AG04449 (cell line): Measurements from ENCODE around the gene SPTBN1.

Experiments used
- CTCF ChIA-PET: fragments of 350-600 bp; formaldehyde crosslinking; extraction: SDS; loops from one replicate; lab custom pipeline; 2021; ENCODE audit warnings: antibody characterized with exemption; lab: Yijun Ruan, JAX
- POLR2A ChIA-PET: fragments of 400-600, 350-600 bp; formaldehyde crosslinking; extraction: SDS; loops from one replicate; lab custom pipeline; 2020; ENCODE audit warnings: antibody characterized with exemption, inconsistent platforms; lab: Yijun Ruan, JAX
- DNase-seq: peaks from one replicate; pipeline ENCODE4 v3.0.0-alpha.2; 2010; ENCODE audit warnings: low read depth, low spot score
- H3K4me3 ChIP-seq: 2 replicates; pipeline ENCODE4 v1.5.1; 2011; ENCODE audit warnings: low read depth, mild to moderate bottlenecking, control low read depth, low read length
- CTCF ChIP-seq: IDR thresholded peaks from one replicate; pipeline ENCODE4 v1.5.1; 2011; ENCODE audit warnings: mild to moderate bottlenecking, moderate library complexity, low read length, control low read depth, inconsistent platforms; ENCODE audit not compliant: insufficient read depth; ENCODE audit errors: missing control alignments

The SPTBN1 gene

DNA sequence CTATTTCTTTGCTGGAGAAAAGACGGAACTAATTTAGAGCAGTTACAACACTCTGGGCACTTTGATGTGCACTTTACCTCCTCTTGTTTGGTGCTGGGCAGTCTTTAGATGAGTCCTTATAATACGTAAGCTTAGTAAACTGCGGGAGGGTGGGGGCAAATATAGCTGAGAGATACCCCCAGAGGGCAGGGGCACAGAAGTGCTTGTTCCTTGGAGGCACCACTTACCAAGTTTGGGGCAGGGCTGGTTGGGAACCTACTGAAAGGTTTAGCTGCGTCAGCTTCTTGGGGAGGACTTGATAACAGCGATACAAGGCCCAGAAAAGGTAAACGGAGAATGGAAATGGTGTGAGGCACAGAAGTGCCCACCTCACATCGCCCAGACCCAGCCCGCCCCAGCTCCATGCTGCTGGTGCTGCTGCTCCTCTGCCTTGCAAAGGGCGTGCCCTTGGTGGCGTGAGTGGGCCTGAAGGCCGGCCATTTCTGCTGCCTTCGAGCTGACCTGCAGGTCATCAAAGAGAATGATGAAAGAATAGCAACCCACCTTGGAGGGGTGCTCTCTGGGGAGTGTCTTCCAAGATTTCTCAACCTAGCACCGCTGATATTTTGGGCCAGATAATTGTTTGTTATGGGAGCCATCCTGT, 139.2 kb downstream of the SPTBN1 start:
- POLR2A ChIA-PET: no interaction called here
- no peak for TF ChIP-seq CTCF
- CTCF ChIA-PET: interaction anchor here (1.6 kb wide), 1 partner anchor 10 kb away, joined by 7 read pairs; no protein-coding TSS in a partner anchor
- H3K4me3 ChIP-seq: no peak overlapping the region
- DNase-seq: no peak

GRCh38 chr2:54595999-54596902, 140.1 kb downstream of the SPTBN1 start:
- no peak for DNase-seq
- H3K4me3 ChIP-seq: no peak overlapping the region
- TF ChIP-seq CTCF: no peak
- ChIA-PET CTCF (interaction anchor here (1.6 kb wide), 1 partner anchor 9 kb away, joined by 7 read pairs; no protein-coding TSS in a partner anchor), POLR2A (no interaction called here)

DNA sequence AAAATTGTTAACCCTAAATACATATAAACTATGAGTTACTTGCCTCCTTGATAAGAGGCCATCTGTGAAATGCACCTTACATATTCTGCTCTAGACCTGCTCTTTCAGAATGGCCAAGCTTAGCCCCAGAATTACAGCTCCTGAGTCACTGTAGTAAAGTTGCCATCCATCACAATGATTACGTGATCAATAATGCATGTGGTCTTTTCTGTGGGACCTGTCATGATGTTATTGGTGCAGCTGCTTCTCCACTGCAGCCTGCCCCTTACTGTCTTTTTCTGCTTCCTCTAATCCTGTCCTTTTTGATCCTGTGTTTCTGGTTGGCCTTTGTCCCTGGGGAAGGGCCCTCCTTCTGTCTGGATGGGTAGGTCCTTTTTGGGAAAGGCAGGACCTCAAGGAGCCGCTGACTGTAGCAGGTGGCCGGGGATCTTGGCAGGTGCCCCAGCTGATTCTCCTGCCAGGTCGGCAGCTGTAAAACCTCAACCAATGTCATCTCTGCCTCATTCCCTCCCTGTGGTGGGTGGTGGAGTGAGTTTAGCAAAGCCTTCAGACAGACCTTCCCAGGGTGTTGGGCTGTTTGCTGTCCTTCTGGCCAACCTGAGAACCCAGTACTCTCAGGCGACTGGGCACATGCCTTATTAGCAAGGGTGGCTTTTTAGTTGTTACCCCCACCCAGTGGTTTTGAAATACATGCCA, 141.2 kb downstream of the SPTBN1 start:
- CTCF ChIA-PET: interaction anchor here (1.0 to 2.2 kb wide), 2 partner anchors 15 to 60 kb away, joined by 3 to 4 read pairs; no protein-coding TSS in a partner anchor
- no peak for DNase-seq

DNA sequence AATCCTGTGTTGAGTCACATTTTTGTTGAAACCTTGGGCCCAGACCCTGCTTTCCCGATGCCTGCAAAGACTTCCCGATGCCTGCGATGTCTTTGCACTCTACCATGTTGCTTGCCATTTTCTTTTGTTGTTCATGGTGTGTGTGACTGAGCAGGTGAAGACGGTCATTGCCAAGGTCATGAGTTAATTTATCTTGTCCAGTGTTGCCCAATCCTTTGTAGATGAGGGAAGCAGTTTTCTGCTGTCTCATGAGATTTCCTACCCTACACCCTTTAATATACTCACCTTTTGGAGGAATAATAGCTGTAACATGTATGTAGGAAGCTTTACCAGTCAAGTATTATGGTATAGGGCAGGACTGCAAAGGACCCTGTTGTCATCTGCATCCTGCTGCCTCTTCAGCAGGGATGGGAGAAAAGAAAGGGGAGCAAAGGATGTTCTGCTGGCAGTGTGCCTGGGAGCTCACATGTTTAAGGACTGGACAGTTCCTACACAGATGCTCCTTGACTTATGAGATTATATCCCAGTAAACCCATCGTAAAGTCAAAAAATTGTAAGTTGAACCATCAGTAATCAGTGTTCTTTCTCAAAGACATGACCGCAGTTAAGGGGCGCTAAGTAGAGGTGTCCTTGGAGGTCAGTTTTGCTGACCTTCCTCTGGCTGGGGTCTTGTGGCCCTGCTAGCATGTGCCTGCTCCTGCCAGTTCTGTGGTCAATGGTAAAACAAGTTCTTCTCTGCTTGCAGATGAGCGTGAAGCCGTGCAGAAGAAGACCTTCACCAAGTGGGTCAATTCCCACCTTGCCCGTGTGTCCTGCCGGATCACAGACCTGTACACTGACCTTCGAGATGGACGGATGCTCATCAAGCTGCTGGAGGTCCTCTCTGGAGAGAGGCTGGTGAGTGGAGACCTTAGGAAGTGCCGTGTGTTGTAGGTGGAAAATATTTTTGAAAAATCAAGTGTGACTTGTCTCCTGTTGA, 142.5 kb downstream of the SPTBN1 start:
- POLR2A ChIA-PET: no interaction called here
- H3K4me3 ChIP-seq: no peak overlapping the region
- TF ChIP-seq CTCF: no peak
- CTCF ChIA-PET: interaction anchor here (1.0 to 2.2 kb wide), 3 partner anchors 14 to 75 kb away, joined by 3 to 4 read pairs (median 3); no protein-coding TSS in a partner anchor
- no peak for DNase-seq

More for the DNA sequence above, 141.2 kb downstream of the SPTBN1 start:
- H3K4me3 ChIP-seq: no peak overlapping the region
- no peak for TF ChIP-seq CTCF
- POLR2A ChIA-PET: no interaction called here

DNA sequence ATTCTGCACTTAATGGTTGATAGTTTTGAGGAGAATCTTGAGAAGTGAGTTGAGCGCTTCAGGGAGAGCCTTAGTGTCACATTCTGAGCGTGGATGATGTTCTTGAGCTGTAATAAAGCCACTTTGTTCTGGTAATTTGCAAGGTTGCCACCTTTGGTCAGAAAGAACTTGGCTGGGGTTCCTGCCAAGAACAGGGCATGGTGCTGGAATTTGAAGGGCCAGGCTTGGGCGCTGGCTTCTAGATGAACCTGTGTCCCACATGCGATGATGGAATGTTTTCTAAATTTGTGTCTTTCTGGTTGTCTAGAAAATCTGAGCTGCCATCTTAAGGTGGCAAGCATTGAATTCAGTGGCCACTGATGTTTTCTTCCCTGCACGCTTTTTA, 143.2 kb downstream of the SPTBN1 start:
- no peak for TF ChIP-seq CTCF
- H3K4me3 ChIP-seq: no peak overlapping the region
- DNase-seq: no peak
- ChIA-PET CTCF (interaction anchor here (1.0 to 2.2 kb wide), 4 partner anchors 9 to 76 kb away, joined by 3 to 4 read pairs (median 3); no protein-coding TSS in a partner anchor), POLR2A (no interaction called here)
